Adrenal gland (tissue), 5 donors: ENCODE measurements around the gene FBXO22.

Experiments
- POLR2A ChIP-seq, 2 donors: fragments of 450-650 bp; IDR thresholded peaks; one replicate each; pipeline ENCODE4 v1.6.1; 2017; ENCODE audit warnings: antibody characterized with exemption in 2 of 2, mild to moderate bottlenecking in 2 of 2, moderate library complexity in 1 of 2
- TF ChIP-seq, protein P1 (sequence below), 6 experiments: fragments of 450-650 bp in 4 of 6; fragments of 200-600 bp in 2 of 6; sonication (generic) in 1 of 6; IDR thresholded peaks; 1 replicate in 5 of 6; 2 replicates in 1 of 6; pipeline versions ENCODE4 v1.5.1 to v1.8.0; 2016 to 2021; ENCODE audit warnings: antibody characterized with exemption in 6 of 6, mild to moderate bottlenecking in 2 of 6, moderate library complexity in 1 of 6
- donor health status: DM: no; HTN: no; CAD: no.

DNA sequence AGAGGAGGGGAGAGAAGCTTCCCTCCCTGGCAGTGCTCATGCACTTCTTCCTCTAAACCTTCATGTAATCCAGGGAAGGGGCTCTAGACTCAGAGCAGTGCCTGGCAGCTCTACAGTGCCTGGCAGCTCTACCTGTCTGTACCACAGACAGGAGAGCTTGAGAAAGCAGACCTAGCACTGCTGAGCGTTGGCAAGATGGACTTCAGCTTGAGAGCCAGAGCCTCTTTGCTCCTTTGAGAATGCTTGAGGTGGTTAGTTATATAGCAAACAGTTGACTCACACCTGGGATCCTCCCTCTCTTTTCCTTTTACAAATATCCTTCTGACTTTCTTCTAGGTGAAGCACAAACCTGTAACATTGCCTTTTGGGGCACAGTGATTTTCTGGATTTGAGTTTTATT, 20.9 kb downstream of the FBXO22 start:
- no peak for TF ChIP-seq POLR2A (IDR thresholded peaks at IDR 0.05)
- TF ChIP-seq, protein P1, sequence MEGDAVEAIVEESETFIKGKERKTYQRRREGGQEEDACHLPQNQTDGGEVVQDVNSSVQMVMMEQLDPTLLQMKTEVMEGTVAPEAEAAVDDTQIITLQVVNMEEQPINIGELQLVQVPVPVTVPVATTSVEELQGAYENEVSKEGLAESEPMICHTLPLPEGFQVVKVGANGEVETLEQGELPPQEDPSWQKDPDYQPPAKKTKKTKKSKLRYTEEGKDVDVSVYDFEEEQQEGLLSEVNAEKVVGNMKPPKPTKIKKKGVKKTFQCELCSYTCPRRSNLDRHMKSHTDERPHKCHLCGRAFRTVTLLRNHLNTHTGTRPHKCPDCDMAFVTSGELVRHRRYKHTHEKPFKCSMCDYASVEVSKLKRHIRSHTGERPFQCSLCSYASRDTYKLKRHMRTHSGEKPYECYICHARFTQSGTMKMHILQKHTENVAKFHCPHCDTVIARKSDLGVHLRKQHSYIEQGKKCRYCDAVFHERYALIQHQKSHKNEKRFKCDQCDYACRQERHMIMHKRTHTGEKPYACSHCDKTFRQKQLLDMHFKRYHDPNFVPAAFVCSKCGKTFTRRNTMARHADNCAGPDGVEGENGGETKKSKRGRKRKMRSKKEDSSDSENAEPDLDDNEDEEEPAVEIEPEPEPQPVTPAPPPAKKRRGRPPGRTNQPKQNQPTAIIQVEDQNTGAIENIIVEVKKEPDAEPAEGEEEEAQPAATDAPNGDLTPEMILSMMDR (IDR thresholded peaks at IDR 0.05), result no peak
